Measurements from ENCODE around the gene AP1AR.

The AP1AR gene

GRCh38 chr4:112222219-112222955 is 9.2 kb upstream of the AP1AR start:
- no peak for DNase-seq (ENCODE audit: low spot score)

GRCh38 chr4:112225157-112225556 is 6.4 kb upstream of the AP1AR start:
- no peak for DNase-seq (ENCODE audit: low spot score)

- peak; percentile 100 for DNase-seq (ENCODE audit: low spot score)
Observed at GRCh38 chr4:112230879-112231778, 458 bp upstream of the AP1AR start.

GRCh38 chr4:112234952-112235609 is 3.5 kb downstream of the AP1AR start:
- no peak for DNase-seq (ENCODE audit: low spot score)

DNA sequence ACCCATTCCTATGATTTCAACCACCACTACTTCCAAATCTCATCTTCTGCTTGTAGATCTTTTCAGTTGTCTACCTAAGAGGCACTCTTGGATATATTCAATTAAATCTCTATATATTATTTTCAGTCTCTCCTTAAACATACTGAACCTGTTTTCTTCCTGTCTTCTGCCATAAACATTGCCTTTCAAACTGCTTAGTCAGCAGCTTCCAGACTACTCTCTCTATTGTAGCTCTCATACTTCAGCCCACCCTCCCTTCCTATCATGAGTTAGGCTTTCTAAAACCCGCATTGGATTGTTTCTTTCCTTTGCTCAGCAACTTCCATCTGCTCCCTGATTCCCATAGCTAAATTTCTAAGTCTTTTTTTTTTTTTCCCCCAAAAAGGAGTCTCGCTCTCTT is 4.5 kb downstream of the AP1AR start:
- no peak for DNase-seq (ENCODE audit: low spot score)

- DNase-seq (ENCODE audit: low spot score), result no peak
Observed at GRCh38 chr4:112238833-112239232, 7.2 kb downstream of the AP1AR start.

DNA sequence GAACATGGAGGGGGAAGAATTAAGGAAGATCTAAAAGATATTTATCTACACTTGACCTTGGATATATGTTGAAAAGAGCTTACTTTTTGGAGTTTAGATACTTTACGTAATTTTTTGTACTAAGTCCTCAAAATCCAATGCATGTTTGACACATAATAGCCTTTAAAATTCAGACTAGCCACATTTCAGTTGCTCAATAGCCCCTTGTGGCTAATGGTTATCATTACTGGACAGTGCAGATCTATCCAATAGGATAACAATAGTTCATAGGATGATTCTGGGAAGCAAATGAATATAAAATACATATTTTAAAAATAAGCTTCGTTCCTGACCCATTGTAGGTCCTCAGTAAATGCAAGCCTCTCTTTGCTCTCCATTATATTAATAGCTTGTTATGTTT is 13.8 kb downstream of the AP1AR start:
- no peak for DNase-seq (ENCODE audit: low spot score)

DNA sequence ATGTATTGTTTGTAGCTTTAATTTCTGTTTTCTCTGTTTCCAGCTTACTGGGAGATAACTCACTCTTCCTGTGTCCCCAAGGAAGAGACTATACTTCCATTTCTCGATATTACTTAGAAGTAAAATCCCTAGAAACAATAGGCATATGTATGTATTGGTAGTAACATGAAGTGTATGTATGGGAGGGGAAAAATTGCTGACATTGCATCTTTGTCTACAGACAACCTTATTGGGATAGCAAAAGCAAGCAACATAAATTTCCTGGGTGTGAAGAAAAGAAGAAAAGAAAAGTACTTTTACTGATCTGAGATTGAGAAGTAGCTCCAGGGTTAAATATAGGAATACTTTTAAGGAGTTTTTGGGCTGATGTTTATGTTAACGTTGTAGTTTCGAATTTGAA is 15.4 kb downstream of the AP1AR start:
- DNase-seq (ENCODE audit: low spot score), result no peak

- DNase-seq (ENCODE audit: low spot score), result no peak
Observed at GRCh38 chr4:112251019-112251643, 19.5 kb downstream of the AP1AR start.

DNA sequence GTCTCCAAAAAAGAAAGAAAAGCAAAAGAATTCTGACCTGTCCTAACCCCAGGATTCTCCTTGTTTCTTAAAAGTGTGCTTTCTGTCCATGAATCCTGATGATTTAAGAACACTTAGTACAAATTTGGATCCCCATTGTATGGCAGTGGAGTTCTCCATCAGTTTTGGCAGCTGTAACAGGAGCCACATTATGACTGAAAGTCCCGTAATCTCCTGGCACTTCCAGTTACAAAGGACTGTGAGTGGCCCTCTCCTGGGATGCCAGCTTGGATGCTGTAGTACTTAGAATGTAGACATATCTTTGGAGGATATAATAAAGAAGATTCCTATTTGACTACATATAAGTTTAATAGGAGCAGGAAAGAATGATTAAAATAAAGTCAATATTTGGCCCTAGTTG is 20.6 kb downstream of the AP1AR start:
- no peak for DNase-seq (ENCODE audit: low spot score)

DNA sequence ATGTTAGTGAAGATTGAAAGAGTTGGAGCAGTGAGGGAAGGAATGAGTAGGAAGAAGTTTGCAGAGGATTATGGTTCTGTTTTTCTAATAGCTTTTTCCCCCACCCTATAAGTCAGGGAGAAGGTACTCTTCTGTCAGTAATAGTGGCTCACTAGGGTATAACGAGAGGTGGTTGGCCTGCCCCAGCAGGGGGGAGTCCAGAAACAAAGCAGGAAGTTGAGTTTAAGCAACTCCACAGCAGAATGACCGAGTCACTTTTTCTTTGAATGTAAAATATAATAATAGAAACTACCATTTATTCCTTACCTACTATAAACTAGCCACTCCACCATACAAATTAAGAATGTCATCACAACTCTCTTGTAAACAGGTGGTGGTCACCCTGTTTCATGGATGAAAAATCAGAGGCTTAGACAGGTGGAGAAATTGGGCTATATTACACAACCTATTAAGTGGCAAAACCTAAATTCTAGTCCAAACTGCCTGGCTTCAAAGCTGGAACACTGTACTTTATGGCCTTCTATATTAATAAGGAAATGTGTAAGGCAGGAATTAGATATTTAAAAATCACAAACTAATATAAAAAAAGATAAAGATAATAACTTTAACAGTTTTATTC is 21.9 kb downstream of the AP1AR start:
- no peak for DNase-seq (ENCODE audit: low spot score)

DNA sequence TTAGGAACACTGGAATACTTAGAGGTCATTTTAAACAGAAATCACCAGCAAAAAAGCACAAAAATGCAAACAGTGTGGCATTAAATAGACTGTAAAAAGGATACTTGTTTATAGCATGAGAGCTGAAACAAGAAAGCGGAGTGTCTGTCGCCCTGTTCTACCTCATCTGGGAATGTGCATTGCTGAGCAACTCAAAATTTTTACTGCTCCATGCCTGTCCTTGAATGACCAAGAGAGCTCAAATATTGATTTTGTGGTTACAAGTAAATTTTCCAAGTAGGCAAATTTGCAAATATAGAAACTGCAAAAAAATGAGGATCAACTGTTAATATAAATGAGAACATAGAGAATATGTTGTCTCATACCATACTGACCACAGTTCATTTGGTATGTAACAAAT is 25.5 kb downstream of the AP1AR start:
- DNase-seq (ENCODE audit: low spot score), result no peak

- no peak for DNase-seq (ENCODE audit: low spot score)
Observed at GRCh38 chr4:112266823-112267222, 35.2 kb downstream of the AP1AR start.

- no peak for DNase-seq (ENCODE audit: low spot score)
Observed at GRCh38 chr4:112270051-112270450, 38.5 kb downstream of the AP1AR start.

DNA sequence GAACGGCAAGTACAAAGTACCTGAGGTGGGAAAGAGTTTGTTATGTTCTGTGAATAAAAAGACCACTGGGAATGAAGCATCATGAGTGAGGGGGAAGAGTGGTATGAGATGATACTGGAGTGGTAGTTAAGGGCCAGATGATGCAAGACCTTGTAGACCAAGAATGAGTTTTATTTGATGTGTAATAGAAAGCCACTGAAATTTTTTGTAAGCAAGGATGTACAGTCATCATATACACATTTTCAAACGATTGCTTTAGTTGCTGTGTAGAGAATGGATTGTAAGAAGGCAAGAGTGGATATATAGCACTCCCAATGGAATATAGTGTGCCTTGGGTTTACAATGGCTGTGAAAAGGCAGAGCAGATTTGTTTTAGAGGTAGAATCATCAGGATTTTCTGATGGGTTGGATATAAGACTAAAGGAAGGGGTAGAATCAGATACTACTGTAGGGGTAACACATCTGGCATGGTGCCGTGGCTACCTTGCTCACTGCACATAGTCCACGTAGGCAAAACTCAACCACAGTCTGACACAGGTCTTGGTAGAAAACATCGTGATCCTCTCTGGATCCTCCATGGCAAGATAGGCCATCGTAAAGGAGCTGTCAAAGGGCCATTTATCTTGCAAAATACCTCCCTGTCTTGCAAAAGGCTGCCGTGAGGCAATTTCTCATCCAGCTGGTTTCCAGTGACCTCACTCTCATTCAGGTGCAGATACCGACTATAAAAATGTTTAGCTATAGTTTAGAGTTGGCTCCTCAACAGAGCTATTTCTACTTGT is 39.2 kb downstream of the AP1AR start:
- DNase-seq (ENCODE audit: low spot score), result no peak

DNA sequence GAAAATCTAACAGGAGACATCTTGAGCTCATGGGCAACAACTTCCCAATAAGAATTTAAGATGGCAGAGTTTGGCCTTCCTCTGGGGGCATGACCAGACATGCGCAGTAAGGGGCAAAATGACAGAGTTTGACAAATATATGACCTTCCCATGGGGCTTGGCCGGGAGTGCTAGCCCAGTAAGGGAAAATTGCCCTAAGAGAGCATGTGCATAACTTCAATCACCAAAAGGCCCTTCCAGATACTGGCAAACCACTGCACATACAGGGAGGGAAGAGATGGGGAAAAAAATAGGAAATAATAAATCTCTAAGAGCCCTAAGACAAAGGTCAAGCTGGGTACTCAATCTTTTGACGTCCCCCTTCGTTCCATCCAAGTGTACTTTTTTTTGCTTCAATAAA is 40.7 kb downstream of the AP1AR start:
- no peak for DNase-seq (ENCODE audit: low spot score)

DNA sequence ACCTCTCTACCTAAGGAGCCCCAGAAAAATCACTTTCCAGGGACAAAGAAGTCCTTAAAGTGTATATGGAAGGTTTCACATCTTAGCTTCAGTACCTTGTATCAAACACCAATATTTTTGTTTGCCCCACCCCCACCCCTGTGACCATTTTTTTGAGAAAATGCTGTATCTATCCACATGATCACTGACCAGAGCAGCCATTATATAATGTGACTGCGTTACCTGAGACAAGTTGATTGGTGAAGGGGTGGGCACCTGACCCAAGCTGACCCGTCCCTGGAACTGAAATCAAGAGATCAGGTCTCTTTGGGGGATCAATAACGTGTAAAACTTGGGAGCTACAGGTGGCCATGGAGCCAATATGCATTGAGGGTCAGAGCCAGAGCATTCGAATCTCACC is 43.4 kb downstream of the AP1AR start:
- no peak for DNase-seq (ENCODE audit: low spot score)

DNA sequence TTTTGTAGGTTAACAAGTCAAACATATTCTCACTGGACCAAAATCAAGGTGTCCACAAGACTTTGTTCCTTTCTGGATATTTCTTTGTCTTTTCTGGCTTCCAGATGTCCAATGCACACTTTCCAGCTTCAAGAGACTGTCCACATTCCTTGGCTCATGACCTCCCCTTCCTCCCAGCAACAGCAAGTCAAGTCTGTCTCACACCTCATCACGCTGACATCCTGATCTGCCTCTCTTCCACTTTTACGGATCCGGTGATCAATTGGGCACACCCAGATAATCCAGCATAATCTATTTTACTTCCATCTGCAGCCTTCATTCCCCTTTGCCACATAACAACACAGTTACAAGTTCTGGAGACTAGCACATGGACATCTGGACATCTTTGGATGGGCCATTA is 44.5 kb downstream of the AP1AR start:
- no peak for DNase-seq (ENCODE audit: low spot score)

GRCh38 chr4:112277220-112277619 is 45.6 kb downstream of the AP1AR start:
- DNase-seq (ENCODE audit: low spot score), result no peak

DNA sequence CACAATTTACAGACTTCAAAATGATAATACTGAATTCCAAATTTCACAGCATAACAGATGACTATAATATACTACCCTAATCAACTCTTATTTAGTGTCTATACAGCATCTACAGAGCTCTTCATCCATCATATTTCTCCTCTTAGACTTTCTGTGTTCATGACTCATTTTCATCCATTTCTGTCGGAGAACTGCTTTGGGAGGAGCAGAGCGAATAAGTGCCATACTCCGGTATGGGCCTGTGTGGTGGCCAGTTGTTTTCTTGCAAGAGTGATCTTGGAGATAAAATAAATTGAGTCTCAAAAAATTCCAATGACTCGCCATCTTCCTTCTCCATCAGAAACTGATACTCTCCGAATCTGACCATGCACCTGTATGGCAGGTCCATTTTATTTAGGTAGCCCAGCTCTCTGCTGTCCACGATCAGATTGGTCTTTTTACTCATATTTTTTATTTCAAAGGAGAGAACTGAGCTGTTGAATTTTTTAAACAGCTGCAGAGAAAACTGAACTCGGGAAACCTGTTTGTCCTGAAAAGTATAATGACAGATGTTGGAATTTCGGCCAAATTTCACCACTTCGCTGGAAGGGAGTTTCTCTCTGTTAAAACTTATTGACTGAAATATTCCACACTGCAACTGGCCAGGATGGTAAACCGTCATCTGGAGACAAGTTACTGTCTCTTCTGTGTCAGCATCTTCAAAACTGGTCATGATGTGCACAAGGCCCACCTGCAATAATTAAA is 46.3 kb downstream of the AP1AR start:
- no peak for DNase-seq (ENCODE audit: low spot score)
